Kidney (tissue), 14 donors: ENCODE data around the gene NGDN. TPM values are rescaled to one million over a fixed set of nuclear protein-coding genes. Genes with fewer than 3 reads are reported as not detected.

Experiments
- DNase-seq, 5 donors: peaks; one replicate each; pipeline ENCODE4 v3.0.0-alpha.2; 2013 to 2020
- FAIRE-seq: peaks from 2 replicates; lab custom pipeline; 2012; peaks lifted over from hg19 to GRCh38; lab: Jason Lieb, UNC
- H3K27ac ChIP-seq, 2 donors: one replicate each; pipeline ENCODE4 v1.7.0; 2013; ENCODE audit warnings: low read depth in 2 of 2, low read length in 2 of 2, inconsistent platforms in 1 of 2
- H3K27me3 ChIP-seq: one replicate; pipeline ENCODE4 v1.7.1; 2013; ENCODE audit warnings: low read length, inconsistent platforms; ENCODE audit not compliant: control insufficient read depth, insufficient read depth
- H3K36me3 ChIP-seq, 3 donors: one replicate each; pipeline versions ENCODE4 v1.7.0 to v1.7.1; 2013; ENCODE audit warnings: low read length in 3 of 3, control low read depth in 1 of 3, inconsistent platforms in 1 of 3; ENCODE audit not compliant: insufficient read depth in 3 of 3, control insufficient read depth in 2 of 3
- H3K4me1 ChIP-seq, 3 donors: one replicate each; pipeline versions ENCODE4 v1.7.0 to v1.7.1; 2013; ENCODE audit warnings: low read length in 3 of 3, inconsistent platforms in 1 of 3, low read depth in 1 of 3; ENCODE audit not compliant: control insufficient read depth in 2 of 3, insufficient read depth in 2 of 3
- H3K4me3 ChIP-seq, 3 donors: one replicate each; pipeline versions ENCODE4 v1.7.0 to v1.8.1; 2013; ENCODE audit warnings: low read length in 3 of 3, control low read depth in 1 of 3, inconsistent platforms in 1 of 3
- H3K9ac ChIP-seq, 3 donors: one replicate each; pipeline versions ENCODE4 v1.7.0 to v1.7.1; 2013; ENCODE audit warnings: low read length in 3 of 3, control low read depth in 1 of 3, inconsistent platforms in 1 of 3
- H3K9me3 ChIP-seq, 3 donors: one replicate each; pipeline versions ENCODE4 v1.7.0 to v1.7.1; 2013; ENCODE audit warnings: low read length in 3 of 3, control low read depth in 1 of 3, inconsistent platforms in 1 of 3; ENCODE audit not compliant: control insufficient read depth in 2 of 3, insufficient read depth in 1 of 3
- intact Hi-C: fragments of 100-400 bp; cut with DNase I; formaldehyde crosslinking; loops from one replicate; pipeline ENCODE4 v1.11.1; 2022
- polyA plus RNA-seq: library from polyadenylated mRNA; stranded (reverse); fragments of 350-450 nt; fragmentation: Illumina TruSeq; extraction: RNeasy Lipid Tissue Mini Kit (QIAGEN cat#74804); gene quantifications from one replicate; pipeline ENCODE4 v1.2.3, GENCODE V29; 2014; ENCODE audit warnings: low read depth, low replicate concordance; ENCODE audit not compliant: insufficient read depth
- total RNA-seq: library from RNA; stranded (reverse); fragmentation: NEBNext Ultra II Directional; extraction: Animal tissue kit (Norgen Biotek cat#: 25700); gene quantifications from one replicate; pipeline ENCODE4 v1.2.1, GENCODE V29; 2021
- TF ChIP-seq, protein P1 (sequence below): IDR thresholded peaks from 3 replicates; pipeline ENCODE4 v1.5.1; 2012; ENCODE audit warnings: mild to moderate bottlenecking, moderate library complexity, borderline replicate concordance; ENCODE audit not compliant: insufficient read depth; ENCODE audit errors: extremely low read depth
- donor health status: control.
- donor health status: control.
- donor health status: control.
- donor health status: control.
- donor health status: control.
- donor health status: DM: yes; HTN: yes; CAD: no.
- donor health status: Normal renal cell carcinoma (clear cell type).

Gene NGDN
- total and polyA plus RNA-seq, 2 donors from 2014 or later = 35.6 to 37.6 TPM

DNA sequence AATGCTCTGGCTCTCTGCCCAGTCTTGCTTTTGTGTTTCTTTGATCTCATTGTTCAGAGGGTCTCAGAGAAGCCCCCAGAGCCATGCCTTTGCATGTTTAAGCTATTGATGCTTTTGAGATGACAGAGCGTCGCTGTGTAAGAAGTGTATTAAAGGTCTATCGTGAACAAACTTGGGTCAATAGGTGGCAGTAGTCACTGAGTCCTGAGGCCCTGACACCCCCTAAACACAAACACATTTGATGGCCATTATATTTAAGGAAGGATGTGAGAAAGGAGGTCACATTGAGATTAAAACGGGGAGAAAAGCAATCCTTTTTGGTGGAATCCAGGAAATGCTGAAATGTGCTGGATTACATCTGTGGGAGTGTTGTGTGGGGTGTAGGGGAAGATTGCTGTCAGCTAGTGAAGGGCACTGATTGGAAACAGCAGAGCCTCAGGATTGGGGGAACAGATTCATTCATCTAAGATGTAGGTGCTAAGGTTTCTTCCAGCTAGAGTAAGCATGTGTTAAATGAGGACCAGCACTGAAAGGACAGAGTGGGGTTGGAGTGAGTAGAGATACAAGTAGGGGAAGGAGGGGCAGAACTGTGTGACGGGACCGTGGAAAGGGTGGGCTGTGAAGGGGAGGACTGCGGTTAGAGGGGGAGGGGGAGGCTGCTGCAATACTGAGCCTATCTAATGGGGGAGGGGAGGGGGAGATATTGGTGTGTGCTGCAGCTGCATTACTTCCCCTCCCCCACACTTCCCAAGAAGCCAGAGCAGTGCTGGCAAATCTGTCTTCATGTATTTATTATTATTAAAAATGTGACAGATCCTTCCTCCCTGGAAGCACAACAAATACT, 12.7 kb downstream of the NGDN start:
- H3K9ac ChIP-seq = no peak overlapping the region
- peaks cover 7 to 13% (median 12%) of the 10 kb centered on the region in 3 donors for H3K36me3 ChIP-seq
- no peak overlapping the region for H3K27ac ChIP-seq
- H3K27me3 ChIP-seq = no peaks in the 10 kb centered on the region
- peak in 1 of 5 donors; percentile 48 for DNase-seq
- no peaks in the 10 kb centered on the region for H3K9me3 ChIP-seq
- no peaks in the 10 kb centered on the region for H3K4me1 ChIP-seq
- H3K4me3 ChIP-seq = no peak overlapping the region
- TF ChIP-seq, protein P1, sequence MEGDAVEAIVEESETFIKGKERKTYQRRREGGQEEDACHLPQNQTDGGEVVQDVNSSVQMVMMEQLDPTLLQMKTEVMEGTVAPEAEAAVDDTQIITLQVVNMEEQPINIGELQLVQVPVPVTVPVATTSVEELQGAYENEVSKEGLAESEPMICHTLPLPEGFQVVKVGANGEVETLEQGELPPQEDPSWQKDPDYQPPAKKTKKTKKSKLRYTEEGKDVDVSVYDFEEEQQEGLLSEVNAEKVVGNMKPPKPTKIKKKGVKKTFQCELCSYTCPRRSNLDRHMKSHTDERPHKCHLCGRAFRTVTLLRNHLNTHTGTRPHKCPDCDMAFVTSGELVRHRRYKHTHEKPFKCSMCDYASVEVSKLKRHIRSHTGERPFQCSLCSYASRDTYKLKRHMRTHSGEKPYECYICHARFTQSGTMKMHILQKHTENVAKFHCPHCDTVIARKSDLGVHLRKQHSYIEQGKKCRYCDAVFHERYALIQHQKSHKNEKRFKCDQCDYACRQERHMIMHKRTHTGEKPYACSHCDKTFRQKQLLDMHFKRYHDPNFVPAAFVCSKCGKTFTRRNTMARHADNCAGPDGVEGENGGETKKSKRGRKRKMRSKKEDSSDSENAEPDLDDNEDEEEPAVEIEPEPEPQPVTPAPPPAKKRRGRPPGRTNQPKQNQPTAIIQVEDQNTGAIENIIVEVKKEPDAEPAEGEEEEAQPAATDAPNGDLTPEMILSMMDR = no peak
- intact Hi-C loops = no loop called here
- FAIRE-seq = no peak

DNA sequence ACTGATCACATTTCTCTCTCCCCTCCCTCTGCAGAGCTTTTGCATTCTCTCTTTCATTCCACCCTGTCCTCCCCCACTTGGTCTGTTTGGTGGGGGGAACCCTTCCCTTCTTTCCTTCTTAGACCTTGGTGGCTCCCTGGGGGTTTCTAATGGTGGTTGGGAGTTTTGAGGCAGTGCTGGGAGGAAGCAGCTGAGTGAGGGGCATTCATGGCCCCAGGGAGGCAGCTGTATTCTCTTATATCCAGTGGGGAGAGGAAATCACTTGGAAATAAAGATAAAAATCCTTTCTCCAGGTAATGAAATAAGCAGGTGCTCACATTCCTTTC, 13.3 kb downstream of the NGDN start:
- peaks cover 6 to 7% (median 6%) of the 10 kb centered on the region in 3 donors for H3K36me3 ChIP-seq
- no peak overlapping the region for H3K9ac ChIP-seq
- no peaks in the 10 kb centered on the region for H3K27me3 ChIP-seq
- FAIRE-seq (no peak), DNase-seq (no peak)
- H3K4me1 ChIP-seq = no peaks in the 10 kb centered on the region
- intact Hi-C loops = no loop called here
- no peak overlapping the region for H3K27ac ChIP-seq
- no peaks in the 10 kb centered on the region for H3K9me3 ChIP-seq
- H3K4me3 ChIP-seq = no peak overlapping the region
- TF ChIP-seq, protein P1 = no peak

DNA sequence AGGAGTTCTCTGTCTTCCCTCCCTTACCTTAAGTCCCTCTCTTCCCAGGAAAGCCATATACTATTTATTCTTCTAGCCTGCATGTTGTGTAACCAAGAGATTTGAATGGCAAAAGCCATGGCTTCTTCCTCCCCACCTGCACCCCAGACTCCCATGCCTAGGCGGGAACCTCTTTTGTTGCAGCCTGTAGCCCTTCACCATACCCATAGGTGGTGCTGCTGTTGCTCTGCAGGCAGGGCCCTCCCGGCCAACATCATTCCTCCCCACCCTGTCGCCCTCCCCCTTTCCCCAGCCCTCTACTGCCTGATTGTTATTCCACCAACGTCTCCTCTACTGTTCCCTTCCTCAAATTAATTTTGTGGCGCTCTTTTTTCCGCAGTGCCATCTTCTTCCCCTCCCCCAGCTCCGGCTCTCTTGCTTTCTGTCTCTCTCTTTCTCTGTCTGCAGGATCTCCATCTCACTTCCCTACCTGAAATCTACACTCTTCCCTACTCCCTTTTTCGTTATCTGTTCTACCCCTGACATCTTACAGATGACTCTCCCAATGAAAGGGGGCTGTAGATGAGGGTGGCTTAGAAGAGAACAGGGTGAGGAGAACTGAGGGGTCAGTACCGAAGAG, 13.8 kb downstream of the NGDN start:
- intact Hi-C loops = no loop called here
- H3K27me3 ChIP-seq = no peaks in the 10 kb centered on the region
- no peak overlapping the region for H3K27ac ChIP-seq
- TF ChIP-seq, protein P1 = no peak
- H3K4me3 ChIP-seq = no peak overlapping the region
- DNase-seq (peak in 4 of 5 donors; percentile 24 to 62 (median 32)), FAIRE-seq (no peak)
- H3K36me3 ChIP-seq = peaks cover under 1 to 6% (median 6%) of the 10 kb centered on the region in 3 donors
- no peaks in the 10 kb centered on the region for H3K4me1 ChIP-seq
- no peak overlapping the region for H3K9ac ChIP-seq
- H3K9me3 ChIP-seq = no peaks in the 10 kb centered on the region
